HepG2 (cell line): ENCODE results near the gene CBFA2T2. TPM values are rescaled to one million over a fixed set of nuclear protein-coding genes. Genes with fewer than 3 reads are reported as not detected.
A peak's percentile ranks its signal among the peaks of the same experiment; 100 is the strongest.

ENCODE experiments used
- AGO1 ChIP-seq: fragments of 200-400 bp; formaldehyde crosslinking; IDR thresholded peaks from 2 replicates; pipeline ENCODE4 v1.6.1; 2017; ENCODE audit warnings: mild to moderate bottlenecking, low read depth, low read length, moderate library complexity; ENCODE audit not compliant: poor library complexity, severe bottlenecking
- ARNT ChIP-seq: fragments of 450-650 bp; IDR thresholded peaks from 2 replicates; pipeline ENCODE4 v1.6.1; 2017
- BCL6 ChIP-seq: IDR thresholded peaks from 2 replicates; pipeline ENCODE4 v1.6.1; 2016; ENCODE audit warnings: missing genetic modification reagents, missing compliant biosample characterization
- CENPX ChIP-seq: sonication (generic); formaldehyde crosslinking; IDR thresholded peaks from 2 replicates; pipeline ENCODE4 v1.9.0; 2021; ENCODE audit warnings: mild to moderate bottlenecking, missing genetic modification reagents, moderate library complexity
- GTF2F1 ChIP-seq: fragments of 150-350 bp; IDR thresholded peaks from 2 replicates; pipeline ENCODE4 v1.6.1; 2014; ENCODE audit warnings: low read length
- HDAC1 ChIP-seq: sonication (generic); formaldehyde crosslinking; IDR thresholded peaks from 2 replicates; pipeline ENCODE4 v1.5.1; 2020; ENCODE audit warnings: mild to moderate bottlenecking, missing genetic modification reagents
- HMGXB3 ChIP-seq: sonication (generic); formaldehyde crosslinking; IDR thresholded peaks from 2 replicates; pipeline ENCODE4 v1.4.0; 2020; ENCODE audit warnings: missing genetic modification reagents, borderline replicate concordance
- JUN ChIP-seq: sonication (generic); formaldehyde crosslinking; IDR thresholded peaks from 2 replicates; pipeline ENCODE4 v1.4.0; 2020; ENCODE audit warnings: mild to moderate bottlenecking, missing genetic modification reagents
- MLXIP ChIP-seq: sonication (generic); formaldehyde crosslinking; IDR thresholded peaks from 2 replicates; pipeline ENCODE4 v1.9.0; 2021; ENCODE audit warnings: missing genetic modification reagents, borderline replicate concordance
- RARG ChIP-seq: sonication (generic); formaldehyde crosslinking; IDR thresholded peaks from 2 replicates; pipeline ENCODE4 v1.4.0; 2020; ENCODE audit warnings: low read depth, mild to moderate bottlenecking, missing genetic modification reagents
- RFXAP ChIP-seq: sonication (generic); formaldehyde crosslinking; IDR thresholded peaks from 2 replicates; pipeline ENCODE4 v1.4.0; 2020; ENCODE audit warnings: missing genetic modification reagents, borderline replicate concordance
- SOX5 ChIP-seq: IDR thresholded peaks from 2 replicates; pipeline ENCODE4 v1.6.1; 2016; ENCODE audit warnings: borderline replicate concordance
- SOX6 ChIP-seq, 2 experiments: fragments of 450-650 bp in 1 of 2; sonication (generic) in 1 of 2; formaldehyde crosslinking in 1 of 2; IDR thresholded peaks; 2 replicates each; pipeline versions ENCODE4 v1.4.0 to v1.6.1; 2017 to 2020; ENCODE audit warnings: antibody characterized with exemption in 1 of 2, mild to moderate bottlenecking in 1 of 2, missing genetic modification reagents in 1 of 2
- SPEN ChIP-seq: sonication (generic); formaldehyde crosslinking; IDR thresholded peaks from 2 replicates; pipeline ENCODE4 v1.5.1; 2020; ENCODE audit warnings: low read depth, mild to moderate bottlenecking, missing genetic modification reagents
- ZNF333 ChIP-seq: sonication (generic); formaldehyde crosslinking; IDR thresholded peaks from 2 replicates; pipeline ENCODE4 v1.4.0; 2020; ENCODE audit warnings: mild to moderate bottlenecking, missing genetic modification reagents, borderline replicate concordance
- ZNF484 ChIP-seq: sonication (generic); formaldehyde crosslinking; IDR thresholded peaks from 2 replicates; pipeline ENCODE4 v1.5.1; 2020; ENCODE audit warnings: mild to moderate bottlenecking, low read depth, missing genetic modification reagents, borderline replicate concordance
- ZNF816 ChIP-seq: sonication (generic); formaldehyde crosslinking; IDR thresholded peaks from 2 replicates; pipeline ENCODE4 v1.8.0; 2022; ENCODE audit warnings: missing genetic modification reagents, mild to moderate bottlenecking, borderline replicate concordance
- polyA plus RNA-seq, 8 experiments: library from polyadenylated mRNA; depleted of rRNA in 3 of 8; stranded (reverse) in 7 of 8; unstranded in 1 of 8; fragments of >200 nt; fragmentation: Illumina TruSeq in 4 of 8; extraction: Trizol in 4 of 8; gene quantifications; 2 replicates each; pipeline versions ENCODE4 v1.2.1 to v1.2.3, GENCODE V29; 2011 to 2016; ENCODE audit warnings: low read depth in 4 of 8, missing spikeins in 1 of 8, mixed read lengths in 1 of 8; ENCODE audit not compliant: insufficient read depth in 1 of 8
- total RNA-seq, 5 experiments: library from RNA; depleted of rRNA; stranded (reverse); fragments of >200 nt; fragmentation: Illumina TruSeq; extraction: Trizol; gene quantifications; 2 replicates each; pipeline ENCODE4 v1.2.3, GENCODE V29; 2016; ENCODE audit warnings: low read depth in 1 of 5
- TF ChIP-seq, protein P1 (sequence below): sonication (generic); formaldehyde crosslinking; IDR thresholded peaks from 2 replicates; pipeline ENCODE4; 2020; ENCODE audit warnings: missing genetic modification reagents, mild to moderate bottlenecking, borderline replicate concordance

Gene CBFA2T2
- total and polyA plus RNA-seq, 2 of the 13 experiments (the other 11 are each of a cell fraction or from before 2014, with no cell fraction given) = 6.3 to 21.2 TPM

DNA sequence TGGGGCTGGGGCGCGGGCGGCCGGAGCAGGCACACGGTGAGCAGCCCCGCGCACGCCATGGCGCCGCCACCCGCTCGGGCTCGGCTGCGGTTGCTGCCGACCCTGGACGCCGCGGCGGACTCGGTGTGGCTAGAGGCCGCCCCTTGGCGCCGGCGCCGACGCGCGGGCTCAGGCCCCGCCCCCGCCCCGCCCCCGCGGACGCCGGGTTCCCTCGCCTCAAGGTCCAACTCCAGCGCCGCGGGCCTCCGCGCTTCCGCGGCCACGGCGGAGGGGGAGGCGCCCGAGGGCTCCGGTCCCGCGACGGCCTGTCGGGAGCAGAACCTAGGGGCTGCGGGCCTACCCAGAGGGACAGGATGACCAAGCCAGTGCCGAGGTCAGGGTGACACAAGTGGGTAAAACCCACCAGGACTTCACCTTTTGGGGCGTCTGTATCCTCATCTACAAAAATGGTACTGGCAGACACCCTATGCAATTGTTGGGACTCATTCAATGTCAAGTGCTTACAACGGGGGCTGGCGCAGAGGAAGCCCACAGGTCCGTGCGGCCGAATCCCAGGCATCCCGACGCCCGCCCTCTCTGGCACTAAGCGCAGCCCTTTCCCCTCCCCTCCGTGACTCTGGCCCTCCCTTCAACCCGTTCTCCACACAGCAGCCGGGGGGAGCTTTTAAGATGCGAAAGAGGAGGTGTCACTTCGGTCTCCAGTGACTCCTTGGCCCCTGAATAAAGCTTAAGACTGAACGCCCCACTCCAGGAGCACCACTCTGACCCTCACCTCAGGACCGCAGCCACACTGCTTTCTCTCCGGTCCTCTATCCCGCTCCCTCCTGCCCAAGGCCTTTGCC, 184.6 kb downstream of the CBFA2T2 start, which contains the start of gene NECAB3 (continued):
- TF ChIP-seq BCL6 (CRISPR knock-in tag) (peak; percentile 67), ZNF816 (CRISPR knock-in tag) (peak; percentile 98), SOX5 (no peak; the same call in 1 of the 2 replicates), RARG (CRISPR knock-in tag) (peak; percentile 71; the same call in 1 of the 2 replicates), SOX6 (IDR thresholded peaks at IDR 0.05) (no peak), SOX6 (CRISPR knock-in tag; IDR thresholded peaks at IDR 0.05) (peak; percentile 71), RFXAP (peak; percentile 91; the same call in 1 of the 2 replicates), SPEN (CRISPR knock-in tag) (peak; percentile 73; the same call in 1 of the 2 replicates), ZNF333 (CRISPR knock-in tag) (no peak), MLXIP (CRISPR knock-in tag) (no peak; the same call in 1 of the 2 replicates), HMGXB3 (CRISPR knock-in tag) (peak; percentile 27; the same call in 1 of the 2 replicates), GTF2F1 (no peak), AGO1 (peak; percentile 58), ARNT (no peak), JUN (CRISPR knock-in tag) (peak; percentile 80), HDAC1 (CRISPR knock-in tag) (peak; percentile 95), CENPX (CRISPR knock-in tag) (no peak), ZNF484 (CRISPR knock-in tag) (0 out of 2 replicates have a peak, but pooled peaks have one; percentile 73)
- TF ChIP-seq, protein P1, sequence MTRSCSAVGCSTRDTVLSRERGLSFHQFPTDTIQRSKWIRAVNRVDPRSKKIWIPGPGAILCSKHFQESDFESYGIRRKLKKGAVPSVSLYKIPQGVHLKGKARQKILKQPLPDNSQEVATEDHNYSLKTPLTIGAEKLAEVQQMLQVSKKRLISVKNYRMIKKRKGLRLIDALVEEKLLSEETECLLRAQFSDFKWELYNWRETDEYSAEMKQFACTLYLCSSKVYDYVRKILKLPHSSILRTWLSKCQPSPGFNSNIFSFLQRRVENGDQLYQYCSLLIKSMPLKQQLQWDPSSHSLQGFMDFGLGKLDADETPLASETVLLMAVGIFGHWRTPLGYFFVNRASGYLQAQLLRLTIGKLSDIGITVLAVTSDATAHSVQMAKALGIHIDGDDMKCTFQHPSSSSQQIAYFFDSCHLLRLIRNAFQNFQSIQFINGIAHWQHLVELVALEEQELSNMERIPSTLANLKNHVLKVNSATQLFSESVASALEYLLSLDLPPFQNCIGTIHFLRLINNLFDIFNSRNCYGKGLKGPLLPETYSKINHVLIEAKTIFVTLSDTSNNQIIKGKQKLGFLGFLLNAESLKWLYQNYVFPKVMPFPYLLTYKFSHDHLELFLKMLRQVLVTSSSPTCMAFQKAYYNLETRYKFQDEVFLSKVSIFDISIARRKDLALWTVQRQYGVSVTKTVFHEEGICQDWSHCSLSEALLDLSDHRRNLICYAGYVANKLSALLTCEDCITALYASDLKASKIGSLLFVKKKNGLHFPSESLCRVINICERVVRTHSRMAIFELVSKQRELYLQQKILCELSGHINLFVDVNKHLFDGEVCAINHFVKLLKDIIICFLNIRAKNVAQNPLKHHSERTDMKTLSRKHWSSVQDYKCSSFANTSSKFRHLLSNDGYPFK (CRISPR knock-in tag) = peak; percentile 61; the same call in 1 of the 2 replicates
